PC-3 (cell line): ENCODE data around the gene RTN3.

ENCODE experiments used
- CTCF ChIP-seq: fragments of 300-600 bp; sonication (generic); conservative IDR thresholded peaks from 2 replicates; pipeline ENCODE4 v1.5.1; 2017; ENCODE audit warnings: antibody characterized with exemption, low read depth, mild to moderate bottlenecking, low read length
- EZH2 ChIP-seq: fragments of 300-600 bp; sonication (generic); IDR thresholded peaks from one replicate; pipeline ENCODE4 v1.6.1; 2017; ENCODE audit warnings: antibody characterized with exemption, mild to moderate bottlenecking, low read length; ENCODE audit not compliant: unreplicated experiment

DNA sequence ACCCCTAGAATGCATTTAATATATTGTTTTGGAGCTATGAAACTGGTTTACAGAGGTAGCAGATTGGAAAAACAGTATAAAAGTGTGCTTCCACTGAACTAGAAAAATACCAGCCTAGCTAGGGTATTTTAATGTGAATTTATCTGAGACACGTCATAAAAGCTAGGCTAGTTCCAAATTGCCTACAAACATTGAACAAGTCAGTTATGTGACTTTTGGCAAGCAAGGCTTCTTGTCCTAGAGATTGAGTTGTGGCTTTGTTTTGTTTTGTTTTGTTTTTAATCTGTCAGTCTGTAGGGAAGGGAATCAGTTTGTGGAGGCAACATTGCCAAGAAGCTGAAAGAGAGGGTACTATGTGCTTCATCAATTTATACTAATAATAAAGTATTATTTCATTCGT is 24.2 kb downstream of the RTN3 start:
- no peak for TF ChIP-seq CTCF
- TF ChIP-seq EZH2 = no peak
